Activated T-cell treated with anti-CD3 and anti-CD28 coated beads, Interleukin-2, amount 50 U/mL, for 4 hours (primary cell): ENCODE measurements around the gene NPHP4. TPM values are rescaled to one million over a fixed set of nuclear protein-coding genes. Genes with fewer than 3 reads are reported as not detected.

Source experiments
- ATAC-seq, 2 donors: fragments of 200-7000 bp; cut with Tn5 transposase; one replicate each; pipeline ENCODE4 v1.10.0; 2021
- DNase-seq: peaks from one replicate; pipeline ENCODE4 v3.0.0-alpha.2; 2020
- H3K27me3 Mint-ChIP-seq: one replicate; pipeline ENCODE4 v1.8.0; 2021; ENCODE audit warnings: low read depth, mixed read lengths
- H3K36me3 Mint-ChIP-seq: one replicate; pipeline ENCODE4 v1.8.0; 2022; ENCODE audit warnings: mixed read lengths; ENCODE audit not compliant: insufficient read depth
- H3K4me1 Mint-ChIP-seq: one replicate; pipeline ENCODE4 v1.8.0; 2021; ENCODE audit warnings: low read depth, mixed read lengths
- H3K4me3 Mint-ChIP-seq: one replicate; pipeline ENCODE4 v1.8.0; 2021; ENCODE audit warnings: mild to moderate bottlenecking, moderate library complexity, mixed read lengths
- H3K9me3 Mint-ChIP-seq: one replicate; pipeline ENCODE4 v1.8.0; 2021; ENCODE audit warnings: mixed read lengths
- total RNA-seq, 3 donors: library from RNA; stranded (reverse); gene quantifications; one replicate each; pipeline ENCODE4 v1.2.1, GENCODE V29; 2021

Gene NPHP4
- total RNA-seq, 3 donors from 2014 or later: 7.0 to 9.3 (median 7.1) TPM

GRCh38 chr1:5840551-5841001 lies 151.6 kb downstream of the NPHP4 start:
- Mint-ChIP-seq H3K36me3 (no peaks in the 10 kb centered on the region), H3K4me1 (no peaks in the 10 kb centered on the region), H3K9me3 (no peaks in the 10 kb centered on the region), H3K4me3 (no peak overlapping the region), H3K27me3 (peaks cover 8% of the 10 kb centered on the region)
- ATAC-seq (no peak), DNase-seq (no peak)

DNA sequence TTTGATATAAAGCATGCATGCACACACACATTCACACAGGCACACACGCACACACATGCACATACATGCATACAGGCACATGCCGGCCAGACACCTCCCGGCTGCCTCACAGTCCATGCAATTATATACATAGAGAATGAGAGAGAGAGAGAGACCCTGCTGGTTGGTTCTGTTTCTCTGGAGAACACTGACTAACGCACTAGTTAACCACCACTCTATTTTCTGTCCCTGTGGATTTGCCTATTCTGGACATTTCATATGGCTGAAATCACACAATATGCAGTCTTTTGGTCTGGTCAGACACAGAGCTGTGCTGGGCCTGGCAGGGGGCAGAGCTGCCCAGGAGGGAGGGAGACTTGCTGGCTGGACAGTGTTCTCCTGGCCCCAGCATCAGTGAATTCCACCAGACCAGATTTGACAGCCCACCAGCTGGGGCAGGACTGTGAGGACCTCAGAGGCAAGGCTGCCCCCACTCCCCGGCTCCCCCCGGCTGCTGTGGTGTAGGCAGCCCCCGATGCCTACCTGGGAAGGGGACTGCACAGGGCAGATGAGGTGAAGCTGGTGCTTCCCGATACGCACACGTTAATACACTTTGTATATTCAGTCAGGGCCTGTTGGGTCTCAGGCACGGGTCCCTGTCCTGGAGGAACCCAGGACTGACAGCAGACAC lies 152.2 kb downstream of the NPHP4 start:
- peaks cover 8% of the 10 kb centered on the region for H3K27me3 Mint-ChIP-seq
- no peaks in the 10 kb centered on the region for H3K36me3 Mint-ChIP-seq
- ATAC-seq (no peak), DNase-seq (no peak)
- H3K9me3 Mint-ChIP-seq: no peaks in the 10 kb centered on the region
- H3K4me1 Mint-ChIP-seq: no peaks in the 10 kb centered on the region
- H3K4me3 Mint-ChIP-seq: no peak overlapping the region

GRCh38 chr1:5839161-5839880 lies 152.9 kb downstream of the NPHP4 start:
- no peaks in the 10 kb centered on the region for H3K4me1 Mint-ChIP-seq
- H3K27me3 Mint-ChIP-seq: peaks cover 8% of the 10 kb centered on the region
- H3K4me3 Mint-ChIP-seq: no peak overlapping the region
- no peaks in the 10 kb centered on the region for H3K9me3 Mint-ChIP-seq
- DNase-seq (no peak), ATAC-seq (no peak)
- no peaks in the 10 kb centered on the region for H3K36me3 Mint-ChIP-seq

- ATAC-seq (no peak), DNase-seq (no peak)
- no peaks in the 10 kb centered on the region for H3K9me3 Mint-ChIP-seq
- H3K27me3 Mint-ChIP-seq: peaks cover 8% of the 10 kb centered on the region
- no peak overlapping the region for H3K4me3 Mint-ChIP-seq
- no peaks in the 10 kb centered on the region for H3K36me3 Mint-ChIP-seq
- H3K4me1 Mint-ChIP-seq: no peaks in the 10 kb centered on the region
Measured at GRCh38 chr1:5837976-5838653, 154.1 kb downstream of the NPHP4 start.

DNA sequence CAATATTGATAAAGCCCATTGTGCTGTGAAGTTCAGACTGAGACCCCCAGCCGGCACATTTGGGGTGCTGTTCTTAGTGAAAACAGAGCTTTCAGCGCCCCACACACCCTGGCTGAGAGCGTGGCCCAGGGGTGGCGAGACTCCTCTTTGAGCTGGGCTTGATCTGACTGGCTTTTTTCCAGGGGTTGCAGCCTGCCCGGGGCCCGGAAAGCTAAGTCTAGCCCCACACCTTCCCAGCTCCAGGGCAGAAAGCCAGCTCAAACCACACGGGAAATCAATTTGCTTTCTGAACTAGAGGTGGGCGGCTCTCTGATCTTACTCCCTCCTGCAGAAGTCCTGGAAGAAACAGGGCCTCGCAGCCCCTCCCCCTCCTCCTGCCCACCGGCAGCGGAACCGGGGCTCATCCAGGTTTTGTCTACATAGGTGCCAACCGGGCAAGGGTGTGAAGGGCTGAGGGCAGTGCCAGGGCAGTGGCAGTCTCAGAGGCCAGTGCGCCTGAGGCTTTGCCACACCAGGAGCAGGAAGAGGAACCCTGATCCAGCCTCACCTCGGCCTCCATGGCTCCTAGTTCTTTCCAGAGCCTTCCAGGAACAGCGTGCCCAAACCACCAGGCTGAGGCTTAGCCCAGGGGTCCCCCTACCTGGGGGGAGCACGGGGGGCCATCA lies 155.3 kb downstream of the NPHP4 start:
- Mint-ChIP-seq H3K4me3 (no peak overlapping the region), H3K9me3 (no peaks in the 10 kb centered on the region), H3K36me3 (no peaks in the 10 kb centered on the region), H3K27me3 (peaks cover 8% of the 10 kb centered on the region), H3K4me1 (no peaks in the 10 kb centered on the region)
- ATAC-seq (no peak), DNase-seq (no peak)

DNA sequence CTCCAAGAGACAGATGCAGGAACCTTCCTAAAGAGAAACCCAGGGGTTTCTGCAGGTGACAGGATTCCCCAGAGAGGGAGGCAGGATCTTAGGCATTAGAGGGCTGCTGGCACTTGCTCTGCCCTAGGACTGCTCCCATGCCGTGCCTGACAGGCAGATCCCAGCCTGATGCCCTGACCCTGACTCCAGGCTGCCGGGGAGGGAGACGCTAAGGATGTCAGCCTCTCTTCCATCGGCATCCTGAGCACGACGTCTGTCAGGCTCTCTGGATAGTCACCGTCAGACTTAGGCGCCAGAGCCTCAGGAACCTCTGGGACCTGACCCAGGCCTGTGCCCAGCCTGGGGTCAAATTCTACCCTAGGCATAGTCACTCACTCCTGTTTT lies 157.1 kb downstream of the NPHP4 start:
- DNase-seq (no peak), ATAC-seq (no peak)
- Mint-ChIP-seq H3K27me3 (peaks cover 13% of the 10 kb centered on the region), H3K4me1 (no peaks in the 10 kb centered on the region), H3K9me3 (no peaks in the 10 kb centered on the region), H3K36me3 (no peaks in the 10 kb centered on the region), H3K4me3 (no peak overlapping the region)

- Mint-ChIP-seq H3K27me3 (peaks cover 13% of the 10 kb centered on the region), H3K4me1 (no peaks in the 10 kb centered on the region), H3K36me3 (no peaks in the 10 kb centered on the region), H3K9me3 (peaks cover 1% of the 10 kb centered on the region), H3K4me3 (no peak overlapping the region)
- DNase-seq: no peak
- ATAC-seq: no peak
Measured at GRCh38 chr1:5834477-5835178, 157.6 kb downstream of the NPHP4 start.

GRCh38 chr1:5833911-5834310 lies 158.3 kb downstream of the NPHP4 start:
- H3K4me3 Mint-ChIP-seq: no peak overlapping the region
- peaks cover 6% of the 10 kb centered on the region for H3K9me3 Mint-ChIP-seq
- ATAC-seq: no peak
- H3K27me3 Mint-ChIP-seq: peaks cover 17% of the 10 kb centered on the region
- no peaks in the 10 kb centered on the region for H3K36me3 Mint-ChIP-seq
- H3K4me1 Mint-ChIP-seq: no peaks in the 10 kb centered on the region
- DNase-seq: no peak

DNA sequence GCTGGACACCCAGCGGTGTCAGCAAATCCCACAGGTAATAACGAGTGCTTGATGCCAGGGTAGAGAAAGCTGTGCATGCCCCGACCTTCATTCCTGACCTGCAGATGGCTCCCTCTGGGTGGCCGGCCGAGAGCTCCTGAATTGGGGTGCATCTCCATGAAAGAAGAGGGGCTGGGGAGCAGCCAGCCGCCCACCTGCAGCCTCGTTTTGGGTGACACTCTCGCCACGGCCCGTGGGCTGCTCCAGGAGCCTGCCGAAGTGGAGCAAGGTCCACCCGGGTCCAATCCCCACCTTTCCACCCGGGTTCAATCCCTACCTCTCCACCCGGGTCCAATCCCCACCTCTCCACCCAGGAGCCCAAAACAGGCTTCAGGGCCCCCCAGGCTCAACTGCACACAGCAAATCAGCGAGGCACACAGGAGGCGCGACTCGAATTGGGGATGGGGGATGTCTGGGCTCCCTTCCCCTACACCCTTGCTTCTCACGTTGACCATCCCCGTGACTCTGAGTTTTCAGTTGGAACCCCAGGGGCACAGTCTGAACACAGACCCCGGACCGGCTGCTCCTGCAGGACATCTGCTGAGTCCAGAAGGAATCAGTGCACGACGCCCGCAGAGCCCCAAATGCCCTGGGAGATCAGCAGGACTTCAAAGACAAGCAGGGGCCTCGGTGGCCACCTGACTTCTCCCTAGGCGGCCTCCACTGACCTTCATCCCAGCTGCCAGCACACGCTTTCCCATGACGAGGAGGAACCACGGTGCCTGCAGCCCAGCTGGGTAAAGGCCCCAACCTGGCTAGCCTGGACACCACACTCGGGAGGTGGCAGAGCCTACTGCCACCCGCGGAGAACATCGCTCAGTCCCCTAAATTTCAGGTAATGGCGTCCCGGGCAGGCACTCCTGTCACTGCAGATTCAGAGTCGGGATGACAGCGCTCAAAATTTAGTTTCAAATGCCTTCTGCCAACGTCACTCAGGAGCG lies 159.0 kb downstream of the NPHP4 start:
- DNase-seq (no peak), ATAC-seq (no peak)
- H3K9me3 Mint-ChIP-seq: peaks cover 6% of the 10 kb centered on the region
- H3K4me1 Mint-ChIP-seq: no peaks in the 10 kb centered on the region
- no peak overlapping the region for H3K4me3 Mint-ChIP-seq
- H3K36me3 Mint-ChIP-seq: no peaks in the 10 kb centered on the region
- peaks cover 17% of the 10 kb centered on the region for H3K27me3 Mint-ChIP-seq

DNA sequence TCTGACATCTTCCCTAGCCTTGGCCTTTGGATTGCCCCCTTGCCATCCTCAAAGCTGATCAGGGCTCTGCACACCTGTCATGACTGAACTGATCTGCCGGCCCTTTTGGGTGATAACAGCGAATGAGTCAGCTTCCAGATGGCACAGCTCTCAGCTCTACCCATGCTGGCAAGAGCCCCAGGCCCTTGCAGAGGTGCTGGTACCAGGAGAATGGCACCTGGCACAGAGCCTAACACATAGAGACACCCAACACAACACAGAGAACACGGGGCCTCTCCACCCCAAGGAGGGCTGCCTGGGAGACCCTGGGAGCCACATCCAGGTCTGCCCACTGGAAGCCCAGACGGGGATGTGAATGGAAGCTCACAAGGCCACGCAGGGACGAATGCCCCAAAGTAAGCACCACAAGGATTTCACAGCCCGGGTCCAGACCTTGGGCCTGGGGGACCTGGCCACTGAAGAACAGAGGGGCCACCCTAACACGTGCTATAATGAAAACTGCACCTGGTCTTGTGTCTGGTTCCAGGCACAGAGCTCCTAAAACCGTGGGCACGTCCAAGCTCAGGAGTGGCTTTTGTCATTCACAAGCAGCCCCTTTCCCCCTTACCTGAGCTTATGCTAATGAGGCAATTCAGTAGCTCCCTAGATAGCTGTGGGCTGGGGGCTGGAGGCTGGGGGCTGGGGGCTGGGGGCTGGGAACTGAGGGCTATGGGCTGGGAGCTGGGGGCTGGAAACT lies 160.5 kb downstream of the NPHP4 start:
- Mint-ChIP-seq H3K9me3 (peaks cover 6% of the 10 kb centered on the region), H3K4me1 (no peaks in the 10 kb centered on the region), H3K36me3 (no peaks in the 10 kb centered on the region), H3K4me3 (no peak overlapping the region), H3K27me3 (peaks cover 17% of the 10 kb centered on the region)
- no peak for ATAC-seq
- no peak for DNase-seq

DNA sequence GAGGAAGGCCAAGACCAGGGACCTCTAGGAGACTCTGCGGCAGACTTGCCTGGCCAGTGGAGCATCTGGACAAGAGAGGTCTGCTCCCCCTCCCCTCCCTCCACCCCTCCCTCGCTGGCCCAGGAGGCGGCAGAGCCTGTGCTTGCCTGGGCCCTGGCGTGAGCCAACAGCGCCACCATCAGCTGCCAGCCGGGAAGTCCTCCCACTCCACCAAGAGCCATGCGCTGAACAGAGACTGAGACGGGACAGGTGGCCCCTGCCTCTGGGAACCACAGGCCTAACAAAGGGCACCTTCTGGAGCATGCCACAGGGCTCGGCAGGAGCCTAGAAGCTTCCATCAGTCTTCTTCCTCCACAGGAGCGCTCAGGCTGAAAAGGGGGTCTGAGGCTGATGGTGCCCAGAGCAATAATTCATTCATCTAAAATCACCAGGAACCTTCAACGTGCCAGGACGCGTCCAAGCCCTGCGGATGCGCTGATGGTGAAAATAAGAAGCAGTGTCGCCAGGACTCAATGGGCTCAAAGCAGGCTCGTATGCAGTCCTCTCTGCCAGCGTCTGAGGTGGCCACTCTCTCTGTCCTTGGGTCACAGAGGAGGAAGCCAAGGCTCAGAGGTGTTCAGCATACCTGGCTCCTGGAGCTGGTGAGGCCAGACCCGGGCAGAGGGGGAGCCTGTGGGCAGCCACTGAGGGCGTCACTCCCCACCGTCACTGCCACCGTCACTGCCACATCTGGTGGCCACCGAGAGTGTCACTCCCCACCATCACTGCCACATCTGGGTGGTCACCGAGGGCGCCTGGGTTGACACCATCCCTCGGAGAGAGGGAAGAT lies 161.2 kb downstream of the NPHP4 start:
- Mint-ChIP-seq H3K36me3 (no peaks in the 10 kb centered on the region), H3K27me3 (peaks cover 11% of the 10 kb centered on the region), H3K9me3 (peaks cover 6% of the 10 kb centered on the region), H3K4me1 (no peaks in the 10 kb centered on the region), H3K4me3 (no peak overlapping the region)
- DNase-seq: no peak
- ATAC-seq: no peak

DNA sequence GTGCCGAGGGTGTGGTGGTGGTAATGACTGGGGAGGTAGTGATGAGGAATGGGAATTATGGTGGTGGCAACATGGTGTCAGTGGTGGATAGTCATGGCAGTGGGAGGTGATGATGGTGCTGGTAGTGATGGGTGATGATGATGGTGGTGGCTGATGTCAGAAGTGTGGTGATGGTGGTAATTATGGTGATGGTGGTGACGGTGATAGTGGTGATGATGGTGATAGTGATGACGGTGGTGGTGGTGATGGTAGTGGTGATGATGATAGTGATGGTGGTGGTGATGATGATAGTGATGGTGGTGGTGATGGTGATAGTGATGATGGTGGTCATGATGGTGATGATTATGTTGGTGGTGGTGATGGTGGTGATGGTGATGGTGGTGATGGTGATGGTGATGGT lies 162.8 kb downstream of the NPHP4 start:
- Mint-ChIP-seq H3K4me3 (no peak overlapping the region), H3K36me3 (no peaks in the 10 kb centered on the region), H3K27me3 (peaks cover 9% of the 10 kb centered on the region), H3K9me3 (peaks cover 10% of the 10 kb centered on the region), H3K4me1 (no peaks in the 10 kb centered on the region)
- DNase-seq (no peak), ATAC-seq (no peak)
